ENCODE results near the gene WEE1.
A peak's percentile ranks its signal among the peaks of the same experiment; 100 is the strongest.

The WEE1 gene

GRCh38 chr11:9573052-9573774, at the start of gene WEE1 (continued):
- TF ChIP-seq ZNF501 (tag by site-specific recombination; IDR thresholded peaks at IDR 0.05) = 0 out of 2 replicates have a peak, but pooled peaks have one; percentile 53
- TF ChIP-seq KLF1 (tag by site-specific recombination; IDR thresholded peaks at IDR 0.05) = peak; percentile 82
- no peak for TF ChIP-seq TCF7L2 (IDR thresholded peaks at IDR 0.05; ENCODE audit: borderline replicate concordance, low read depth, low read length)
- no peak for TF ChIP-seq ZBTB21 (tag by site-specific recombination; IDR thresholded peaks at IDR 0.05)
- no peak for TF ChIP-seq ZNF112 (tag by site-specific recombination; IDR thresholded peaks at IDR 0.05)
- TF ChIP-seq BCL11B (tag by site-specific recombination; IDR thresholded peaks at IDR 0.05; ENCODE audit: low read depth) = peak; percentile 25; the same call in 1 of the 2 replicates
- TF ChIP-seq PRDM6 (tag by site-specific recombination; IDR thresholded peaks at IDR 0.05) = no peak
- TF ChIP-seq ZNF626 (tag by site-specific recombination; IDR thresholded peaks at IDR 0.05) = no peak
- TF ChIP-seq, protein P1, sequence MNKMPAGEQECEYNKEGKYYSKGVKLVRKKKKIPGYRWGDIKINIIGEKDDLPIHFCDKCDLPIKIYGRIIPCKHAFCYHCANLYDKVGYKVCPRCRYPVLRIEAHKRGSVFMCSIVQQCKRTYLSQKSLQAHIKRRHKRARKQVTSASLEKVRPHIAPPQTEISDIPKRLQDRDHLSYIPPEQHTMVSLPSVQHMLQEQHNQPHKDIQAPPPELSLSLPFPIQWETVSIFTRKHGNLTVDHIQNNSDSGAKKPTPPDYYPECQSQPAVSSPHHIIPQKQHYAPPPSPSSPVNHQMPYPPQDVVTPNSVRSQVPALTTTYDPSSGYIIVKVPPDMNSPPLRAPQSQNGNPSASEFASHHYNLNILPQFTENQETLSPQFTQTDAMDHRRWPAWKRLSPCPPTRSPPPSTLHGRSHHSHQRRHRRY (tag by site-specific recombination; IDR thresholded peaks at IDR 0.05) = no peak
- no peak for TF ChIP-seq SALL2 (tag by site-specific recombination; IDR thresholded peaks at IDR 0.05; ENCODE audit: borderline replicate concordance)
- TF ChIP-seq ZBTB8A (tag by site-specific recombination; IDR thresholded peaks at IDR 0.05) = peak; percentile 98
- TF ChIP-seq, protein P2, sequence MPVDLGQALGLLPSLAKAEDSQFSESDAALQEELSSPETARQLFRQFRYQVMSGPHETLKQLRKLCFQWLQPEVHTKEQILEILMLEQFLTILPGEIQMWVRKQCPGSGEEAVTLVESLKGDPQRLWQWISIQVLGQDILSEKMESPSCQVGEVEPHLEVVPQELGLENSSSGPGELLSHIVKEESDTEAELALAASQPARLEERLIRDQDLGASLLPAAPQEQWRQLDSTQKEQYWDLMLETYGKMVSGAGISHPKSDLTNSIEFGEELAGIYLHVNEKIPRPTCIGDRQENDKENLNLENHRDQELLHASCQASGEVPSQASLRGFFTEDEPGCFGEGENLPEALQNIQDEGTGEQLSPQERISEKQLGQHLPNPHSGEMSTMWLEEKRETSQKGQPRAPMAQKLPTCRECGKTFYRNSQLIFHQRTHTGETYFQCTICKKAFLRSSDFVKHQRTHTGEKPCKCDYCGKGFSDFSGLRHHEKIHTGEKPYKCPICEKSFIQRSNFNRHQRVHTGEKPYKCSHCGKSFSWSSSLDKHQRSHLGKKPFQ (tag by site-specific recombination; IDR thresholded peaks at IDR 0.05) = no peak
- TF ChIP-seq ZNF366 (tag by site-specific recombination; conservative IDR thresholded peaks at IDR 0.05) = peak; percentile 53
- peak; percentile 73 for TF ChIP-seq ZBTB20 (tag by site-specific recombination; IDR thresholded peaks at IDR 0.05)
- TF ChIP-seq PBX3 (CRISPR knock-in tag; IDR thresholded peaks at IDR 0.05) = peak; percentile 90
- TF ChIP-seq ZNF157 (tag by site-specific recombination; IDR thresholded peaks at IDR 0.05) = no peak
- no peak for TF ChIP-seq ZNF169 (tag by site-specific recombination; IDR thresholded peaks at IDR 0.05)
- TF ChIP-seq ZNF211 (tag by site-specific recombination; IDR thresholded peaks at IDR 0.05; ENCODE audit: low read depth) = no peak
- peak; percentile 62; the same call in 1 of the 2 replicates for TF ChIP-seq EGR2 (tag by site-specific recombination; IDR thresholded peaks at IDR 0.05; ENCODE audit: low read depth)
- TF ChIP-seq ZNF791 (tag by site-specific recombination; IDR thresholded peaks at IDR 0.05) = no peak
- no peak for TF ChIP-seq ZNF221 (tag by site-specific recombination; IDR thresholded peaks at IDR 0.05; ENCODE audit: borderline replicate concordance)
- TF ChIP-seq INSM2 (tag by site-specific recombination; IDR thresholded peaks at IDR 0.05) = no peak; the same call in 1 of the 2 replicates
- TF ChIP-seq ZNF624 (tag by site-specific recombination; IDR thresholded peaks at IDR 0.05) = no peak
- TF ChIP-seq ZSCAN30 (tag by site-specific recombination; IDR thresholded peaks at IDR 0.05) = no peak; the same call in none of the 2 replicates
- 0 out of 2 replicates have a peak, but pooled peaks have one; percentile 80 for TF ChIP-seq ZFP37 (tag by site-specific recombination; IDR thresholded peaks at IDR 0.05)
- TF ChIP-seq ZNF140 (tag by site-specific recombination; IDR thresholded peaks at IDR 0.05) = no peak
- TF ChIP-seq ZNF521 (tag by site-specific recombination; IDR thresholded peaks at IDR 0.05) = no peak
- TF ChIP-seq, protein P3, sequence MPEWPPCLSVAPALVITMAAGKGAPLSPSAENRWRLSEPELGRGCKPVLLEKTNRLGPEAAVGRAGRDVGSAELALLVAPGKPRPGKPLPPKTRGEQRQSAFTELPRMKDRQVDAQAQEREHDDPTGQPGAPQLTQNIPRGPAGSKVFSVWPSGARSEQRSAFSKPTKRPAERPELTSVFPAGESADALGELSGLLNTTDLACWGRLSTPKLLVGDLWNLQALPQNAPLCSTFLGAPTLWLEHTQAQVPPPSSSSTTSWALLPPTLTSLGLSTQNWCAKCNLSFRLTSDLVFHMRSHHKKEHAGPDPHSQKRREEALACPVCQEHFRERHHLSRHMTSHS (tag by site-specific recombination; IDR thresholded peaks at IDR 0.05) = no peak
- TF ChIP-seq, protein P4, sequence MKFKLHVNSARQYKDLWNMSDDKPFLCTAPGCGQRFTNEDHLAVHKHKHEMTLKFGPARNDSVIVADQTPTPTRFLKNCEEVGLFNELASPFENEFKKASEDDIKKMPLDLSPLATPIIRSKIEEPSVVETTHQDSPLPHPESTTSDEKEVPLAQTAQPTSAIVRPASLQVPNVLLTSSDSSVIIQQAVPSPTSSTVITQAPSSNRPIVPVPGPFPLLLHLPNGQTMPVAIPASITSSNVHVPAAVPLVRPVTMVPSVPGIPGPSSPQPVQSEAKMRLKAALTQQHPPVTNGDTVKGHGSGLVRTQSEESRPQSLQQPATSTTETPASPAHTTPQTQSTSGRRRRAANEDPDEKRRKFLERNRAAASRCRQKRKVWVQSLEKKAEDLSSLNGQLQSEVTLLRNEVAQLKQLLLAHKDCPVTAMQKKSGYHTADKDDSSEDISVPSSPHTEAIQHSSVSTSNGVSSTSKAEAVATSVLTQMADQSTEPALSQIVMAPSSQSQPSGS (tag by site-specific recombination; IDR thresholded peaks at IDR 0.05; ENCODE audit: low read depth) = no peak
- TF ChIP-seq ZNF510 (tag by site-specific recombination; IDR thresholded peaks at IDR 0.05; ENCODE audit: insufficient replicate concordance) = no peak

Data from HEK293 (cell line).